ENCODE measurements around the gene SYNDIG1L.

DNA sequence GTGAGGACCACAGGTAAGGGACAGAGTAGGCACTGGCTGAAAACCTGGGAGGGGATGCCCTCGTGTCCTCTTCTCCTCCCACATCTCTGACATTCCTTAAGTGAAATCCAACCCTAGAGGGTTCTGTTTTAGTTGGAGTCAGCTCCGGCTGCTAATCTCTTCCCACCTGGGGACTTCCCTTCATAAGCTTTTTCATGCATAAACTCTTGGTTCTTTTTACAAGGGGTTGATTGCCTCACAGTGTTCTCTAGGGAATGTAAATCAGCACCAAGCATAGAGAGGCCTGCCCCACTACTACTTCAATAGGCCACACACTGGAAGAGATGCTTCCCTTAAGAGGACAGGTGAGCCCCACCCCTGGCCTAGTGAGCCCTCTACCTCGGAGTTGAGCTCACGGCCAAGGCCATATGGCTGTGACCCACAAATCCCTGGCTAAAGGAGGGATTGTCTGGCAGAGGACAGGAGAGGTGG lies 3.2 kb upstream of the SYNDIG1L start:
- TF ChIP-seq, protein P1, sequence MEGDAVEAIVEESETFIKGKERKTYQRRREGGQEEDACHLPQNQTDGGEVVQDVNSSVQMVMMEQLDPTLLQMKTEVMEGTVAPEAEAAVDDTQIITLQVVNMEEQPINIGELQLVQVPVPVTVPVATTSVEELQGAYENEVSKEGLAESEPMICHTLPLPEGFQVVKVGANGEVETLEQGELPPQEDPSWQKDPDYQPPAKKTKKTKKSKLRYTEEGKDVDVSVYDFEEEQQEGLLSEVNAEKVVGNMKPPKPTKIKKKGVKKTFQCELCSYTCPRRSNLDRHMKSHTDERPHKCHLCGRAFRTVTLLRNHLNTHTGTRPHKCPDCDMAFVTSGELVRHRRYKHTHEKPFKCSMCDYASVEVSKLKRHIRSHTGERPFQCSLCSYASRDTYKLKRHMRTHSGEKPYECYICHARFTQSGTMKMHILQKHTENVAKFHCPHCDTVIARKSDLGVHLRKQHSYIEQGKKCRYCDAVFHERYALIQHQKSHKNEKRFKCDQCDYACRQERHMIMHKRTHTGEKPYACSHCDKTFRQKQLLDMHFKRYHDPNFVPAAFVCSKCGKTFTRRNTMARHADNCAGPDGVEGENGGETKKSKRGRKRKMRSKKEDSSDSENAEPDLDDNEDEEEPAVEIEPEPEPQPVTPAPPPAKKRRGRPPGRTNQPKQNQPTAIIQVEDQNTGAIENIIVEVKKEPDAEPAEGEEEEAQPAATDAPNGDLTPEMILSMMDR (IDR thresholded peaks at IDR 0.05; ENCODE audit: low read length), result no peak
- TF ChIP-seq EZH2phosphoT487 (IDR thresholded peaks at IDR 0.05; ENCODE audit: low read length), result no peak
